WERI-Rb-1 (cell line): Measurements from ENCODE around the gene RMP24.

ENCODE experiments used
- DNase-seq: peaks from one replicate; pipeline ENCODE4 v3.0.0-alpha.2; 2020
- H3K27ac ChIP-seq: fragments of 250-450 bp; sonication (Bioruptor Pico); 2 replicates; pipeline ENCODE4 v1.5.1; 2020; ENCODE audit warnings: mild to moderate bottlenecking, moderate library complexity
- H3K27me3 ChIP-seq: fragments of 250-450 bp; sonication (Bioruptor Pico); 2 replicates; pipeline ENCODE4 v1.5.1; 2021; ENCODE audit warnings: mild to moderate bottlenecking, low read depth, moderate library complexity; ENCODE audit not compliant: insufficient read depth, severe bottlenecking
- H3K36me3 ChIP-seq: fragments of 250-450 bp; sonication (Bioruptor Pico); 2 replicates; pipeline ENCODE4 v1.5.1; 2020; ENCODE audit warnings: mild to moderate bottlenecking, moderate library complexity
- H3K4me3 ChIP-seq: 2 replicates; pipeline ENCODE4 v1.5.1; 2011; ENCODE audit warnings: low read depth, mild to moderate bottlenecking, control low read depth, low read length
- H3K9me3 ChIP-seq: fragments of 250-450 bp; sonication (Bioruptor Pico); 2 replicates; pipeline ENCODE4 v1.5.1; 2021; ENCODE audit warnings: mild to moderate bottlenecking, moderate library complexity; ENCODE audit not compliant: severe bottlenecking
- CTCF ChIP-seq: IDR thresholded peaks from 2 replicates; pipeline ENCODE4 v1.5.1; 2011; ENCODE audit warnings: low read depth, mild to moderate bottlenecking, control low read depth, inconsistent platforms, low read length

The RMP24 gene

GRCh38 chr18:35941299-35941698, 31.2 kb upstream of the RMP24 start:
- Histone ChIP-seq H3K27ac (no peak overlapping the region), H3K4me3 (no peak overlapping the region), H3K27me3 (no peaks in the 10 kb centered on the region), H3K9me3 (no peaks in the 10 kb centered on the region), H3K36me3 (no peaks in the 10 kb centered on the region)
- no peak for DNase-seq
- no peak for TF ChIP-seq CTCF

GRCh38 chr18:35942133-35942532, 30.3 kb upstream of the RMP24 start:
- Histone ChIP-seq H3K4me3 (no peak overlapping the region), H3K36me3 (no peaks in the 10 kb centered on the region), H3K27me3 (no peaks in the 10 kb centered on the region), H3K9me3 (no peaks in the 10 kb centered on the region), H3K27ac (no peak overlapping the region)
- TF ChIP-seq CTCF = no peak
- no peak for DNase-seq

- no peak for TF ChIP-seq CTCF
These were observed 29.8 kb upstream of the RMP24 start for GRCh38 chr18:35942661-35943060.

GRCh38 chr18:35948080-35948479, 24.4 kb upstream of the RMP24 start:
- H3K27ac ChIP-seq = no peak overlapping the region
- TF ChIP-seq CTCF = no peak

More at GRCh38 chr18:35942661-35943060, 29.8 kb upstream of the RMP24 start:
- H3K9me3 ChIP-seq = no peaks in the 10 kb centered on the region
- no peaks in the 10 kb centered on the region for H3K36me3 ChIP-seq
- no peaks in the 10 kb centered on the region for H3K27me3 ChIP-seq
- H3K4me3 ChIP-seq = no peak overlapping the region
- no peak for DNase-seq
- H3K27ac ChIP-seq = no peak overlapping the region

GRCh38 chr18:35949090-35949489, 23.4 kb upstream of the RMP24 start:
- H3K27ac ChIP-seq = no peak overlapping the region
- H3K4me3 ChIP-seq = no peak overlapping the region
- peaks cover 15% of the 10 kb centered on the region for H3K27me3 ChIP-seq
- no peaks in the 10 kb centered on the region for H3K36me3 ChIP-seq
- DNase-seq = no peak
- peaks cover 4% of the 10 kb centered on the region for H3K9me3 ChIP-seq
- no peak for TF ChIP-seq CTCF

More at GRCh38 chr18:35948080-35948479, 24.4 kb upstream of the RMP24 start:
- Histone ChIP-seq H3K9me3 (peaks cover 4% of the 10 kb centered on the region), H3K27me3 (peaks cover 15% of the 10 kb centered on the region), H3K36me3 (no peaks in the 10 kb centered on the region), H3K4me3 (no peak overlapping the region)
- no peak for DNase-seq

GRCh38 chr18:35949903-35950627, 22.4 kb upstream of the RMP24 start:
- peak; percentile 87 for TF ChIP-seq CTCF
- peak; percentile 45 for DNase-seq
- Histone ChIP-seq H3K27ac (no peak overlapping the region), H3K36me3 (no peaks in the 10 kb centered on the region), H3K27me3 (peaks cover 15% of the 10 kb centered on the region), H3K4me3 (peak overlapping the region; percentile 51), H3K9me3 (peaks cover 4% of the 10 kb centered on the region)
